A549 (cell line): ENCODE results near the gene DHRS12. TPM values are rescaled to one million over a fixed set of nuclear protein-coding genes. Genes with fewer than 3 reads are reported as not detected.

Source experiments
- ATAC-seq, 2 experiments: fragments of 200-7000 bp in 1 of 2; fragments of >200 bp in 1 of 2; cut with Nextera tagmentation in 1 of 2; cut with Tn5 transposase in 1 of 2; 3 replicates each; pipeline versions ENCODE4 v1.8.0 to v1.9.1; 2018 to 2020; ENCODE audit warnings: mild to moderate bottlenecking in 1 of 2, moderate library complexity in 1 of 2
- CTCF ChIA-PET: fragments of 300-600 bp; sonication (Branson Sonifier 250); formaldehyde crosslinking; extraction: SDS; loops from one replicate; lab custom pipeline; 2021; ENCODE audit warnings: antibody characterized with exemption, inconsistent platforms; lab: Yijun Ruan, JAX
- POLR2A ChIA-PET: fragments of 350-600 bp; formaldehyde crosslinking; extraction: SDS; loops from one replicate; lab custom pipeline; 2021; ENCODE audit warnings: antibody characterized with exemption, inconsistent platforms; lab: Yijun Ruan, JAX
- DNase-seq, 2 experiments: peaks; one replicate each; pipeline versions ENCODE4 v3.0.0 to v3.0.0-alpha.2; 2011 to 2016; ENCODE audit warnings: low read depth in 1 of 2, low spot score in 1 of 2
- FAIRE-seq: peaks from 2 replicates; lab custom pipeline; 2011; peaks lifted over from hg19 to GRCh38; lab: Jason Lieb, UNC
- H3K27ac ChIP-seq, 2 experiments: fragments of >200 bp; sonication (Bioruptor Twin); formaldehyde crosslinking; 3 replicates each; pipeline ENCODE4 v1.5.1; 2016 to 2017
- H3K4me1 ChIP-seq: fragments of >200 bp; sonication (Bioruptor Twin); formaldehyde crosslinking; 3 replicates; pipeline ENCODE4 v1.6.1; 2016
- H3K4me2 ChIP-seq: fragments of >200 bp; sonication (Bioruptor Twin); formaldehyde crosslinking; 3 replicates; pipeline ENCODE4 v1.6.1; 2016
- H3K4me3 ChIP-seq: fragments of >200 bp; sonication (Bioruptor Twin); formaldehyde crosslinking; 3 replicates; pipeline ENCODE4 v1.5.1; 2016
- H3K9me3 ChIP-seq: fragments of >200 bp; sonication (Bioruptor Twin); formaldehyde crosslinking; 3 replicates; pipeline ENCODE4 v1.6.1; 2016
- BCL3 ChIP-seq: fragments of >200 bp; sonication (Bioruptor Twin); formaldehyde crosslinking; IDR thresholded peaks from 3 replicates; pipeline ENCODE4 v1.6.1; 2016
- BHLHE40 ChIP-seq: IDR thresholded peaks from 2 replicates; pipeline ENCODE4 v1.6.1; 2012; ENCODE audit warnings: low read depth, low read length, inconsistent platforms
- E2F6 ChIP-seq: IDR thresholded peaks from 2 replicates; pipeline ENCODE4 v1.6.1; 2012; ENCODE audit warnings: low read depth, borderline replicate concordance
- EHMT2 ChIP-seq: fragments of 200-600 bp; sonication (generic); IDR thresholded peaks from 2 replicates; pipeline ENCODE4 v1.6.1; 2016; ENCODE audit warnings: antibody characterized with exemption, low read depth, mild to moderate bottlenecking, moderate library complexity
- EP300 ChIP-seq, 2 experiments: fragments of >200 bp; sonication (Bioruptor Twin); formaldehyde crosslinking; IDR thresholded peaks; 2 replicates in 1 of 2; 3 replicates in 1 of 2; pipeline ENCODE4 v1.6.1; 2016 to 2017
- ESRRA ChIP-seq: fragments of 150-350 bp; IDR thresholded peaks from 2 replicates; pipeline ENCODE4 v1.6.1; 2014; ENCODE audit warnings: mild to moderate bottlenecking, low read length, borderline replicate concordance
- FOSB ChIP-seq: fragments of 250-450 bp; sonication (Bioruptor Pico); IDR thresholded peaks from 2 replicates; pipeline ENCODE4 v1.5.0; 2020; ENCODE audit warnings: mild to moderate bottlenecking, moderate library complexity
- GATA3 ChIP-seq: IDR thresholded peaks from 2 replicates; pipeline ENCODE4 v1.6.1; 2012; ENCODE audit warnings: borderline replicate concordance
- HES2 ChIP-seq: fragments of >200 bp; sonication (Bioruptor Twin); formaldehyde crosslinking; IDR thresholded peaks from 2 replicates; pipeline ENCODE4 v1.6.1; 2016
- HEYL ChIP-seq: fragments of 250-450 bp; sonication (Bioruptor Pico); IDR thresholded peaks from 2 replicates; pipeline ENCODE4 v1.8.0; 2021; ENCODE audit warnings: mild to moderate bottlenecking, moderate library complexity
- HMGXB4 ChIP-seq: fragments of 250-450 bp; sonication (Bioruptor Pico); IDR thresholded peaks from 2 replicates; pipeline ENCODE4 v1.5.0; 2021; ENCODE audit warnings: mild to moderate bottlenecking, moderate library complexity, borderline replicate concordance
- HOXB13 ChIP-seq: fragments of 250-450 bp; sonication (Bioruptor Pico); IDR thresholded peaks from 2 replicates; pipeline ENCODE4 v1.5.0; 2020; ENCODE audit warnings: low read depth, mild to moderate bottlenecking, moderate library complexity
- HOXB5 ChIP-seq: fragments of 250-450 bp; sonication (Bioruptor Pico); IDR thresholded peaks from 2 replicates; pipeline ENCODE4 v1.5.0; 2020; ENCODE audit warnings: mild to moderate bottlenecking, moderate library complexity
- JUNB ChIP-seq: fragments of >200 bp; sonication (Bioruptor Twin); formaldehyde crosslinking; IDR thresholded peaks from 2 replicates; pipeline ENCODE4 v1.6.1; 2016
- MAFK ChIP-seq: fragments of 450-650 bp; IDR thresholded peaks from 2 replicates; pipeline ENCODE4 v1.6.1; 2014; ENCODE audit not compliant: partially characterized antibody
- NFE2L2 ChIP-seq: fragments of 150-350 bp; conservative IDR thresholded peaks from 2 replicates; pipeline ENCODE4 v1.6.1; 2014; ENCODE audit warnings: low read length
- PBX3 ChIP-seq: IDR thresholded peaks from 2 replicates; pipeline ENCODE4 v1.6.1; 2012
- PHF8 ChIP-seq: fragments of 200-600 bp; sonication (generic); IDR thresholded peaks from 2 replicates; pipeline ENCODE4 v1.6.1; 2016; ENCODE audit warnings: low read depth, mild to moderate bottlenecking, antibody characterized with exemption, moderate library complexity, borderline replicate concordance
- POLR2AphosphoS2 ChIP-seq: conservative IDR thresholded peaks from 2 replicates; pipeline ENCODE4 v1.6.1; 2012; ENCODE audit warnings: low read length, improper control_type of control experiment, inconsistent platforms
- SMC3 ChIP-seq: fragments of >200 bp; sonication (Bioruptor Twin); formaldehyde crosslinking; IDR thresholded peaks from 3 replicates; pipeline ENCODE4 v1.6.1; 2018; ENCODE audit warnings: inconsistent platforms
- TFCP2L1 ChIP-seq: fragments of 250-450 bp; sonication (Bioruptor Pico); IDR thresholded peaks from 2 replicates; pipeline ENCODE4 v1.5.0; 2021; ENCODE audit warnings: mild to moderate bottlenecking
- USF2 ChIP-seq: fragments of 450-650 bp; IDR thresholded peaks from 2 replicates; pipeline ENCODE4 v1.6.1; 2014; ENCODE audit warnings: antibody characterized with exemption
- ZC3H11A ChIP-seq: fragments of 450-650 bp; IDR thresholded peaks from 2 replicates; pipeline ENCODE4 v1.6.1; 2014; ENCODE audit warnings: antibody characterized with exemption, mild to moderate bottlenecking
- ZSCAN20 ChIP-seq: fragments of 250-450 bp; sonication (Bioruptor Pico); IDR thresholded peaks from 2 replicates; pipeline ENCODE4 v1.8.0; 2022; ENCODE audit warnings: mild to moderate bottlenecking, moderate library complexity
- WGBS: methylation state at CpG from one replicate; pipeline ENCODE4 v1.1.6; 2017; ENCODE audit errors: missing lambda C conversion rate; 5-methylcytosine and 5-hydroxymethylcytosine counted together
- polyA plus RNA-seq, 4 experiments: library from polyadenylated mRNA; depleted of rRNA in 3 of 4; stranded (reverse); fragments of >200 nt; fragmentation: RNase III in 1 of 4; extraction: RNeasy Plus Mini Kit Qiagen cat#74134 plus additional on column Dnase treatment in 1 of 4; gene quantifications; 2 replicates in 3 of 4; 3 replicates in 1 of 4; pipeline ENCODE4 v1.2.3, GENCODE V29; 2011 to 2017

The DHRS12 gene
- polyA plus RNA-seq, 2 of the 4 experiments (the other 2 are of a cell fraction): 4.2 to 7.5 TPM

- no peak for FAIRE-seq
- Histone ChIP-seq H3K27ac (no peak overlapping the region), H3K4me1 (no peaks in the 10 kb centered on the region), H3K9me3 (no peaks in the 10 kb centered on the region), H3K4me2 (no peak overlapping the region), H3K4me3 (no peak overlapping the region)
- ATAC-seq: no peak
- 23% methylated on average over 2 of the region's 2 CpGs for WGBS
- no peak for DNase-seq
- POLR2A ChIA-PET: no interaction called here
- TF ChIP-seq POLR2AphosphoS2 (no peak), EP300 (IDR thresholded peaks at IDR 0.05) (no peak), EHMT2 (no peak), HOXB5 (CRISPR knock-in tag) (no peak), ZC3H11A (no peak), GATA3 (no peak), FOSB (no peak), PHF8 (no peak), SMC3 (no peak), HES2 (no peak), ZSCAN20 (no peak), HMGXB4 (CRISPR knock-in tag) (no peak), TFCP2L1 (CRISPR knock-in tag) (no peak), JUNB (no peak), E2F6 (no peak), BCL3 (no peak), BHLHE40 (no peak)
- TF ChIP-seq, all 56 proteins: peak for 0
- CTCF ChIA-PET: no interaction called here
Measured at GRCh38 chr13:51823863-51824262, 19.9 kb upstream of the DHRS12 start.

GRCh38 chr13:51823359-51823758 is 19.4 kb upstream of the DHRS12 start:
- no peak overlapping the region for H3K4me2 ChIP-seq
- POLR2A ChIA-PET: no interaction called here
- no peak for TF ChIP-seq SMC3
- TF ChIP-seq, all 56 proteins: peak for 0
- WGBS: 48% methylated on average over 2 of the region's 2 CpGs
- Histone ChIP-seq H3K4me1 (no peaks in the 10 kb centered on the region), H3K27ac (no peak overlapping the region), H3K9me3 (no peaks in the 10 kb centered on the region), H3K4me3 (no peak overlapping the region)
- no peak for DNase-seq
- FAIRE-seq: no peak
- CTCF ChIA-PET: interaction anchor here (0.8 to 0.9 kb wide), 2 partner anchors 9 to 304 kb away, joined by 3 read pairs; no protein-coding TSS in a partner anchor
- ATAC-seq: no peak

GRCh38 chr13:51822106-51822815 is 18.3 kb upstream of the DHRS12 start:
- ChIA-PET CTCF (interaction anchor here (0.9 to 2.9 kb wide), 3 partner anchors 8 to 306 kb away, joined by 3 to 11 read pairs (median 3); partner anchors contain the start of genes NEK5 and TMEM272), POLR2A (no interaction called here)
- H3K27ac ChIP-seq: no peak overlapping the region
- no peaks in the 10 kb centered on the region for H3K4me1 ChIP-seq
- ATAC-seq: no peak
- H3K9me3 ChIP-seq: no peaks in the 10 kb centered on the region
- no peak overlapping the region for H3K4me2 ChIP-seq
- WGBS: 74% methylated on average over 13 of the region's 13 CpGs
- H3K4me3 ChIP-seq: no peak overlapping the region
- no peak for FAIRE-seq
- DNase-seq: no peak
- TF ChIP-seq MAFK (no peak), HEYL (no peak), NFE2L2 (no peak), USF2 (no peak), HOXB13 (no peak), PBX3 (no peak), ESRRA (no peak), BCL3 (no peak), ZSCAN20 (no peak), HMGXB4 (CRISPR knock-in tag) (no peak)
